Measurements from ENCODE around the gene RPS6KA2.

DNA sequence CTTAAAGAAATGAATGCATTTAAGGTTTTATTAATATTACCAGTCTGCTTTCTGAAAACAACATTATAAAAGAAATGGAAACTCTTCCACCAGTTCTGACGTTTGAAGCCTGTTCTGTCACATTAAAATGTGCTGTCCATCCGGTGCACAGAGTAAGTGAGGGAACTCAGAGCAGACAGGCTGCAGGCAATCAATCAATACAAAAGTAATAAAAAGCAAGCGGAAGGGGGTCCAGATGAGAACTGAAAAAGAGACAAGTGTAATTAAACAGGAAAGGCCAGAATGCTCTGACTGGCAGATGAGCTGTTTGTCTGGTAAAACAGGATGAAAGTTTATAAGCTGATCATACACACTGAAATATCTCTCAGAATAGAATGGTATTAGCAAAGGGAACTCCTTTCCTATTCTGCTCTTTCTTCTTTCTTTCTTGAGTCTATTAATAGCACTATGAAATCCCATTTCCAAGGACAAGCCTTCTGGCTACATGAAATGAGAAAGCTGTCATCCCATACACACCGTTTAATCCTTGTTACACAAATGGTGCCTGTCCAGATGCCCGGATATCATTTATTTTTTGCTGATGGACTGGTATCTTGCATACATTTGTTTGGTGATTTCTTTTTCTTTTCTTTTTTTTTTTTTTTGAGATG lies 134.8 kb downstream of the RPS6KA2 start:
- TF ChIP-seq, protein P1, sequence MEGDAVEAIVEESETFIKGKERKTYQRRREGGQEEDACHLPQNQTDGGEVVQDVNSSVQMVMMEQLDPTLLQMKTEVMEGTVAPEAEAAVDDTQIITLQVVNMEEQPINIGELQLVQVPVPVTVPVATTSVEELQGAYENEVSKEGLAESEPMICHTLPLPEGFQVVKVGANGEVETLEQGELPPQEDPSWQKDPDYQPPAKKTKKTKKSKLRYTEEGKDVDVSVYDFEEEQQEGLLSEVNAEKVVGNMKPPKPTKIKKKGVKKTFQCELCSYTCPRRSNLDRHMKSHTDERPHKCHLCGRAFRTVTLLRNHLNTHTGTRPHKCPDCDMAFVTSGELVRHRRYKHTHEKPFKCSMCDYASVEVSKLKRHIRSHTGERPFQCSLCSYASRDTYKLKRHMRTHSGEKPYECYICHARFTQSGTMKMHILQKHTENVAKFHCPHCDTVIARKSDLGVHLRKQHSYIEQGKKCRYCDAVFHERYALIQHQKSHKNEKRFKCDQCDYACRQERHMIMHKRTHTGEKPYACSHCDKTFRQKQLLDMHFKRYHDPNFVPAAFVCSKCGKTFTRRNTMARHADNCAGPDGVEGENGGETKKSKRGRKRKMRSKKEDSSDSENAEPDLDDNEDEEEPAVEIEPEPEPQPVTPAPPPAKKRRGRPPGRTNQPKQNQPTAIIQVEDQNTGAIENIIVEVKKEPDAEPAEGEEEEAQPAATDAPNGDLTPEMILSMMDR (IDR thresholded peaks at IDR 0.05), result no peak
- TF ChIP-seq POLR2A (IDR thresholded peaks at IDR 0.05), result no peak
